ENCODE data around the gene VGLL3. TPM values are rescaled to one million over a fixed set of nuclear protein-coding genes. Genes with fewer than 3 reads are reported as not detected.

Gene VGLL3, protein sequence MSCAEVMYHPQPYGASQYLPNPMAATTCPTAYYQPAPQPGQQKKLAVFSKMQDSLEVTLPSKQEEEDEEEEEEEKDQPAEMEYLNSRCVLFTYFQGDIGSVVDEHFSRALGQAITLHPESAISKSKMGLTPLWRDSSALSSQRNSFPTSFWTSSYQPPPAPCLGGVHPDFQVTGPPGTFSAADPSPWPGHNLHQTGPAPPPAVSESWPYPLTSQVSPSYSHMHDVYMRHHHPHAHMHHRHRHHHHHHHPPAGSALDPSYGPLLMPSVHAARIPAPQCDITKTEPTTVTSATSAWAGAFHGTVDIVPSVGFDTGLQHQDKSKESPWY
- total RNA-seq: 0.94 TPM

DNA sequence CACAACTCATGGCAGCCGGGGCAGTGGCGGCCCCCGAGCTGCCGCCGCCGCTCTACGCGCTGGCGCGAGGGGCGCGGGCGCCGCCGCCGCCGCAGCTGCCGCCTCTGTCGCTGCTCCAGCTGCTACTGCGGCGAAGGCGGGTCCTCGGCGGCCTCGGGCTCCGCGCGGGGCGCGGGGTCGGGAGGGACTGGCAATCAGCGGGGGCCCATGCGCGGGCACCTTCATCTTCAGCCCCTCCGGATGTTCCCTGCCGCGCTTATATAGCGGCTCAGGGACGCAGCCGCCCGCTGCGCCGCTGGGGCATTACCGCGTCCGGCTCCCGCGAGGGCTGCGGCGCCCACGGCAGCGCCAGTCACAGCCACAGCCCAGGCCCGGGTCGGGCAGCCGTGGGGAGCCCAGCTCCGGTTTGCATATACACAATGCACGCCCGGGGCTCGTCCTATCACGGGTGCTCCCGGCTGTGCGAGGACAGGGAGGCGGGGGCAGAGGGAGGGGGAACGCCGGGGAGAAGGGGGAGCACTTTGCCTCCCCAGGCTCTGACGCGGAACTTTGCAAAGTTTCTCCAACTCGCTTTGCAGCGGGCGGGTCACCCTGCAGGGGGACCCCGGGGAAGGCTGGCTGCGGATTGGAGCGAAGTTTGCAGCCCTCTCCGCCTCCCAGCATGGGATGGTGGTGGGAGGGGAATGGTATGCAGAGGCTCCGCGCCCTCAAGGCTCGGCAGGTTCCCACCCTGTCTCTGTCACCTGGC is at the start of gene VGLL3:
Gene VGLL3 (minus strand): TSS at position 416 of the 748 bp plus-strand sequence. CDS start 406 bp downstream, at position 10.

Other genes with a start within 250 kb of the VGLL3 start
- 26.9 TPM for gene CHMP2B, start 236.2 kb upstream of the VGLL3 start, total RNA-seq

Measured in parietal lobe (tissue), 1 donor.